Epithelial cell of proximal tubule (primary cell): ENCODE data around the gene NLN. TPM values are rescaled to one million over a fixed set of nuclear protein-coding genes. Genes with fewer than 3 reads are reported as not detected.
"Not testable (repeated sequence)": the region's sequence is repeated elsewhere in the genome, so short reads cannot be mapped to it uniquely, and the experiment has no call there.

ENCODE experiments used
- DNase-seq: peaks from one replicate; pipeline ENCODE4 v3.0.0-alpha.2; 2011; ENCODE audit warnings: low read depth
- H3K4me3 ChIP-seq: 2 replicates; pipeline ENCODE4 v1.5.1; 2011; ENCODE audit warnings: low read depth, mild to moderate bottlenecking, low read length
- CTCF ChIP-seq: conservative IDR thresholded peaks from 2 replicates; pipeline ENCODE4 v1.5.1; 2012; ENCODE audit warnings: low read depth, mild to moderate bottlenecking, low read length
- total RNA-seq: library from RNA; depleted of rRNA; stranded (reverse); fragments of >200 nt; gene quantifications from 2 replicates; pipeline ENCODE4 v1.2.3, GENCODE V29; 2015

NLN gene
- 25.8 and 49.7 TPM in 2 replicates for total RNA-seq

GRCh38 chr5:65721720-65722574 is at the start of gene NLN, which contains the start of gene SGTB:
TSS of gene NLN (plus strand) at chr5:65722205. CDS start at chr5:65722374, 169 bp downstream.
TSS of gene SGTB (minus strand) at chr5:65722109. CDS start at chr5:65720807, 1,302 bp downstream.
- H3K4me3 ChIP-seq = peak within 1 kb of the TSS; percentile 67
- TF ChIP-seq CTCF = no peak
- no peak for DNase-seq

- DNase-seq = no peak
- no peak overlapping the region for H3K4me3 ChIP-seq
- TF ChIP-seq CTCF = no peak
Observed at GRCh38 chr5:65672796-65673195, 49.2 kb upstream of the NLN start.

- H3K4me3 ChIP-seq = no peak overlapping the region
- TF ChIP-seq CTCF = no peak
- no peak for DNase-seq
Observed at GRCh38 chr5:65674749-65675148, 47.3 kb upstream of the NLN start.

GRCh38 chr5:65676056-65676455 is 45.9 kb upstream of the NLN start:
- not testable (repeated sequence) for DNase-seq, H3K4me3 ChIP-seq

- no peak overlapping the region for H3K4me3 ChIP-seq
- no peak for TF ChIP-seq CTCF
- DNase-seq = no peak
Observed at GRCh38 chr5:65682148-65682547, 39.9 kb upstream of the NLN start.

- DNase-seq = no peak
- H3K4me3 ChIP-seq = no peak overlapping the region
- no peak for TF ChIP-seq CTCF
Observed at GRCh38 chr5:65693121-65693520, 28.9 kb upstream of the NLN start.

- DNase-seq = peak; percentile 56
- no peak overlapping the region for H3K4me3 ChIP-seq
- TF ChIP-seq CTCF = no peak
Observed at GRCh38 chr5:65695162-65695755, 26.7 kb upstream of the NLN start.
